SK-N-DZ (cell line): ENCODE data around the gene MAN1C1. TPM values are rescaled to one million over a fixed set of nuclear protein-coding genes. Genes with fewer than 3 reads are reported as not detected.

Source experiments
- DNase-seq: peaks from one replicate; pipeline ENCODE4 v3.0.0-alpha.2; 2015; ENCODE audit warnings: low spot score
- polyA plus RNA-seq, 2 experiments: library from polyadenylated mRNA; depleted of rRNA; stranded (reverse); fragments of >200 nt; gene quantifications; 2 replicates each; pipeline ENCODE4 v1.2.3, GENCODE V29; 2014

MAN1C1 gene
- polyA plus RNA-seq (2014; cell fraction: cytosol; rRNA removed) = 0.97 and 3.1 TPM in 2 replicates
- polyA plus RNA-seq (2014; cell fraction: nucleus; rRNA removed) = 2.0 and 5.1 TPM in 2 replicates

GRCh38 chr1:25616095-25616986, at the start of gene MAN1C1:
Gene MAN1C1 (plus strand): TSS chr1:25616791. CDS start chr1:25617798, 1,007 bp downstream.
- DNase-seq = peak; percentile 84

- no peak for DNase-seq
Observed at GRCh38 chr1:25567710-25568089, 48.9 kb upstream of the MAN1C1 start.

GRCh38 chr1:25568090-25568833, 48.3 kb upstream of the MAN1C1 start:
- no peak for DNase-seq

- no peak for DNase-seq
Observed at GRCh38 chr1:25568834-25569596, 47.6 kb upstream of the MAN1C1 start.

GRCh38 chr1:25569597-25570396, 46.8 kb upstream of the MAN1C1 start:
- no peak for DNase-seq

- DNase-seq = no peak
Observed at GRCh38 chr1:25570798-25571521, 45.6 kb upstream of the MAN1C1 start.

GRCh38 chr1:25571522-25571970, 45.0 kb upstream of the MAN1C1 start:
- no peak for DNase-seq

- DNase-seq = no peak
Observed at GRCh38 chr1:25572107-25572506, 44.5 kb upstream of the MAN1C1 start.

- peak; percentile 53 for DNase-seq
Observed at GRCh38 chr1:25572708-25573590, 43.6 kb upstream of the MAN1C1 start.

GRCh38 chr1:25573591-25573930, 43.0 kb upstream of the MAN1C1 start:
- no peak for DNase-seq

- no peak for DNase-seq
Observed at GRCh38 chr1:25573961-25574360, 42.6 kb upstream of the MAN1C1 start.

GRCh38 chr1:25575191-25575590, 41.4 kb upstream of the MAN1C1 start:
- no peak for DNase-seq

- DNase-seq = no peak
Observed at GRCh38 chr1:25576459-25577133, 40.0 kb upstream of the MAN1C1 start.

GRCh38 chr1:25577134-25577920, 39.3 kb upstream of the MAN1C1 start:
- no peak for DNase-seq

- peak; percentile 34 for DNase-seq
Observed at GRCh38 chr1:25579292-25580252, 37.0 kb upstream of the MAN1C1 start.

- DNase-seq = no peak
Observed at GRCh38 chr1:25580927-25581326, 35.7 kb upstream of the MAN1C1 start.

GRCh38 chr1:25581764-25582163, 34.8 kb upstream of the MAN1C1 start:
- no peak for DNase-seq
